GM23338 (cell line): ENCODE results near the gene RPL27A.

Experiments
- TF ChIP-seq, protein P1 (sequence below), 2 experiments: fragments of 200-600 bp in 1 of 2; sonication (generic) in 1 of 2; conservative IDR thresholded peaks; 2 replicates each; pipeline versions ENCODE4 v1.5.1 to v1.6.1; 2016 to 2017; ENCODE audit warnings: antibody characterized with exemption in 2 of 2, low read depth in 2 of 2, mild to moderate bottlenecking in 2 of 2, moderate library complexity in 1 of 2
- TF ChIP-seq, protein P2 (sequence below): IDR thresholded peaks from 2 replicates; pipeline ENCODE4 v1.6.1; 2016; ENCODE audit warnings: antibody characterized with exemption

DNA sequence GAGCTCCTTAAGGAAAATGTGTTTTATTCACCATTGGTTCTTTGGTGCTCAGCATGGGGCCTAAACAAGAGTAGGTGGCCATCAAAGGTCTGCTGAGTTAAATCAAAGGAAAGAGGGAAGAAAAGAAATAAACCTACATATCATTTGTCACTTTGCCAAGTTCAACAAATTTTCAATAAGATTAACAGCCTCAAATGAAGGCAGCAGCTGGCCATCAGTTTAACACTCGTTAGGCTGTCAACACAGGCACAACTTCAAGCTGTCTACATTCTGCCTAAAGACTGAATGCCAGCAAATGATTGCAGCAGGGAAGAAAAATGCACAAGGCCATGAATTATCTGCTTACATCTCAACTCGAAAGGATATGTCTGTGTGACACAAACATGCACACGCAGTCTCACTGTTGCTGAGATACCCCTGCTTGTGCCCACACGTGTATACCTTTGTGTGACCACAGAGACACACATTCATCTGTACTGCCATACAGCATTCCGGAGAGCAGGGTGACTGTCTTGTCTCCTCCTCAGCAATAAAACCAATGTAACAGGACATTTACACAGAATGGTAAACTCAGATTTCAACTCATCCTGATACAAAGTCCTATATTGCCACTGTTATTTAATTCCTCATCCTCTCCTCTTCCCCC lies 40.3 kb upstream of the RPL27A start:
- TF ChIP-seq, protein P1, sequence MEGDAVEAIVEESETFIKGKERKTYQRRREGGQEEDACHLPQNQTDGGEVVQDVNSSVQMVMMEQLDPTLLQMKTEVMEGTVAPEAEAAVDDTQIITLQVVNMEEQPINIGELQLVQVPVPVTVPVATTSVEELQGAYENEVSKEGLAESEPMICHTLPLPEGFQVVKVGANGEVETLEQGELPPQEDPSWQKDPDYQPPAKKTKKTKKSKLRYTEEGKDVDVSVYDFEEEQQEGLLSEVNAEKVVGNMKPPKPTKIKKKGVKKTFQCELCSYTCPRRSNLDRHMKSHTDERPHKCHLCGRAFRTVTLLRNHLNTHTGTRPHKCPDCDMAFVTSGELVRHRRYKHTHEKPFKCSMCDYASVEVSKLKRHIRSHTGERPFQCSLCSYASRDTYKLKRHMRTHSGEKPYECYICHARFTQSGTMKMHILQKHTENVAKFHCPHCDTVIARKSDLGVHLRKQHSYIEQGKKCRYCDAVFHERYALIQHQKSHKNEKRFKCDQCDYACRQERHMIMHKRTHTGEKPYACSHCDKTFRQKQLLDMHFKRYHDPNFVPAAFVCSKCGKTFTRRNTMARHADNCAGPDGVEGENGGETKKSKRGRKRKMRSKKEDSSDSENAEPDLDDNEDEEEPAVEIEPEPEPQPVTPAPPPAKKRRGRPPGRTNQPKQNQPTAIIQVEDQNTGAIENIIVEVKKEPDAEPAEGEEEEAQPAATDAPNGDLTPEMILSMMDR (conservative IDR thresholded peaks at IDR 0.05; ENCODE audit: low read depth in 2 of 2), result no peak
- TF ChIP-seq, protein P2, sequence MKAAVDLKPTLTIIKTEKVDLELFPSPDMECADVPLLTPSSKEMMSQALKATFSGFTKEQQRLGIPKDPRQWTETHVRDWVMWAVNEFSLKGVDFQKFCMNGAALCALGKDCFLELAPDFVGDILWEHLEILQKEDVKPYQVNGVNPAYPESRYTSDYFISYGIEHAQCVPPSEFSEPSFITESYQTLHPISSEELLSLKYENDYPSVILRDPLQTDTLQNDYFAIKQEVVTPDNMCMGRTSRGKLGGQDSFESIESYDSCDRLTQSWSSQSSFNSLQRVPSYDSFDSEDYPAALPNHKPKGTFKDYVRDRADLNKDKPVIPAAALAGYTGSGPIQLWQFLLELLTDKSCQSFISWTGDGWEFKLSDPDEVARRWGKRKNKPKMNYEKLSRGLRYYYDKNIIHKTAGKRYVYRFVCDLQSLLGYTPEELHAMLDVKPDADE, result no peak
